Renal cortex interstitium (tissue), 11 donors: ENCODE data around the gene FAM184B. TPM values are rescaled to one million over a fixed set of nuclear protein-coding genes. Genes with fewer than 3 reads are reported as not detected.
A peak's percentile ranks its signal among the peaks of the same experiment; 100 is the strongest.

Source experiments
- DNase-seq, 11 donors: peaks; one replicate each; pipeline ENCODE4 v3.0.0-alpha.2; 2013; ENCODE audit warnings: low read depth in 9 of 11, low spot score in 4 of 11; ENCODE audit errors: extremely low read depth in 1 of 11
- polyA plus RNA-seq, 3 donors: library from polyadenylated mRNA; unstranded; fragments of 120-200 nt; gene quantifications; one replicate each; pipeline ENCODE4 v1.2.1, GENCODE V29; 2013; ENCODE audit not compliant: insufficient read length in 3 of 3

FAM184B gene
- polyA plus RNA-seq, 3 donors = 0.42 to 0.89 (median 0.60) TPM

GRCh38 chr4:17657090-17657489, 124.3 kb downstream of the FAM184B start:
- DNase-seq = no peak

- no peak for DNase-seq
These were observed 126.7 kb downstream of the FAM184B start for GRCh38 chr4:17654701-17655100.

DNA sequence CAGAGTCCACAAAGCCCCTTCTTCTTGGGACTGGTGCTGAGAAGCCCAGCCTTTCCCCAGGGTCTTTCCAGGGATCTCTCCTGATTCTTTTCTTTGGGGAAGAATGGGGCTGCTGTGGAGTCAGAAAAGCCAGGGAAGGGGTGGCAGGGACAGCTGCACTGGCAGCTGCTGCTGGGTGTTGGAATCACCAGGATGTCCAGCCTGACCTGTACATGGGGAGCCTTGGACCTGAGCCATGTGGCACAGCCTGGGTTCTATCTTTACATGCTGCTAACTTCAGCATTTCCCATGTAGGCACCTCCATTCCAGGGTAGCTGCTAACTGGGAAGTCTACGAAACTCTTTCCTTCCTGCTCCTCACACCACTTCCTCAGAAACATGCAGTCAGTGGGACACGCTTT, 131.0 kb downstream of the FAM184B start:
- DNase-seq = no peak

DNA sequence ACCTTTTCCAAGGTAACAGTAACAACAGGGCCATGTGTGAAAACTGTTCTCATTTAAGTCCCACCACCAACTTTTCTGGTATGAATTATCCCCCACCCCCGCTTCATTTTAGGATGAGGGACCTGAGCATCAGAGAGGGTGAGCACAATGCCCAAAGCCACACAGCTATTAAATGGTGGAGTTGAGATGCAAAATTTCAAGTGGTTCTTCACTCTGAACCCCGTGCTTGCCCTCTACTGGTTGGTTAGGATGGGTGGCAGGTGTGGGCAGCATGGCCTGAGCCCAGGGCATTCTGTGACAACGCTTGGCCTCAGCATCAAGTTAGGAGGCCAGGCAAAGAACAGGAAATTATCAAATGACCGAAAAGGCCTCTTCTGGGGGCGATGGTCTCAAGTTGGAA, 133.5 kb downstream of the FAM184B start:
- no peak for DNase-seq

DNA sequence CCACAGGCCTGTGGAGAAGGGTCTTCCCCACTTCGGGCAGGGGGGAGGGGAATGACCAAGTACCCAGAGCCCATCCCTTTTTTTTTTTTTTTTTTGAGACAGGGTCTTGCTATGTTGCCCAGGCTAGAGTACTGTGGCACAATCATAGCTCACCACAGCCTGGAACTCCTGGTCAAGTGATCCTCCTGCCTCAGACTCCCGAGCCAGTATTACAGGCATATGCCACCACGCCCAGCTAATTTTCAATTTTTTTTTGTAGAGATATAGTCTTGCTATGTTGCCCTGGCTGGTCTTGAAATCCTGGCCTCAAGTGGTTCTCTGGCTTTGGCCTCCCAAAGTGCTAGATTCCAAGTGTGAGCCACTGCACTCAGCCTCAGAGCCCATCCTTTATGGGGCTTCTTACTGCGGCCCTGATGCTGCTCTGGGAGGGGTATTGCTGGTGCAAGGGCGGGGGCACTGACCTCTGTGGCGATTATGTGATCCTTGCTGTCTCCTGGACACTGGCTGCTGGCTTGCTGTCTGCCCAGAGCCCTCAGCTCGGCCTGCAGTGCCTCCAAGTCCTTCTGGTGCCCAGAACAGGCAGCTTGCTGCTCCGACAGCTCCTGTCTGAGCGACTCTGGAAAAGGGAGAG, 134.1 kb downstream of the FAM184B start:
- no peak for DNase-seq

GRCh38 chr4:17646693-17647092, 134.7 kb downstream of the FAM184B start:
- DNase-seq = no peak

DNA sequence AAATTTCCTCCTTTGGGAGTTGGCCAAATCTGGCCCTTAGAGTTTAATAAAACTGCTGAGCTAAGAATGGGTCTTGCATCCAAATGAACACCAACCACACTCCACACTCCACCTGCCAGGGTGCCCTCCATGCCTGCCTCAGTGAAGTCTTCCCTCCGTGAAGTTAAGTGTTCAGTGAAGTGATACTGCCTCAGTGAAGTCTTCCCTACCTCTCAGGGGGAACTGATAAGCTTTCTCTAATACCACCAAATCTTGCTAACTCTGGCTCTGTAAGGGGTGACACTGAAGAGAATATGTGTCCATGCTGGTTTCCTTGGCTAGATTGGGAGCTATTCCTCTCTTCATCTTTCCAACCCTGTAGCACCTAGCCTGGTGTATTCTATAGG, 139.0 kb downstream of the FAM184B start:
- DNase-seq = no peak

DNA sequence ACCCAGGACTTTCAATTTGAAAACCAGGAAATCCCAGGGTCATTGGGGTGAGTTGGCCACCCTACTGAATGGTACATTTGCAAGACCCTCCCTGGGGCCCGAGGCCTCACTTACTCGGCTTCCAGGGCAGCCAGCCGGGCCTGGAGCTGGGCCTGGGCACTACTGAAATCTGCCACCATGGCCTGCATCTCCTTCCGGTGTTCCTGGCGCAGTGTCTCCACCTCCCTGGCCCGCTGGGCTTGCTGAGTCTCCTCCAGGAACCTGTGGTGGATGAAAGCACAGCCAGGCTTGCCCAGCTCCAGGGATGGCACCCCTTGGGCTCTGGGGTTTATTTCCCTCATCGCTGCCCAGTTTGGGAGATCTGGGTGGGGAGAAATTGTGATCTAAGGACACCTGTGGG, 142.3 kb downstream of the FAM184B start:
- no peak for DNase-seq

- peak in 10 of 11 donors; percentile 31 to 62 (median 42) for DNase-seq
These were observed 144.5 kb downstream of the FAM184B start for GRCh38 chr4:17636696-17637622.

DNA sequence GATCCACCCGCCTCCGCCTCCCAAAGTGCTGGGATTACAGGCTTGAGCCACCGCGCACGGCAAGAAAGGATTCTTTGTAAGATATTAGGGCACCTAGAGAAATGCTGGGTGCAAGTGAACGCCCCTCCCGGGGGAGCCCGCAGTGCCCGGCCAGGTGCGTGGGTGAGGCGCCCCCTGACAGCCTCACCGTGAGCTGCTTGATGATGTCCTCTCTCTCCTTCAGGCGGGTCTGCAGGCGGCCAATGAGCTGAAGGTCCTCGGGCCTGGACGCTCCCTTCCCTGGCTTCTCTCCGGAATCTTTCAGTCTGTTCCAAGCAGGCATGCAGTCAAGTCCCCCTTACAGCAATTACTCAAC, 145.1 kb downstream of the FAM184B start:
- DNase-seq = no peak

DNA sequence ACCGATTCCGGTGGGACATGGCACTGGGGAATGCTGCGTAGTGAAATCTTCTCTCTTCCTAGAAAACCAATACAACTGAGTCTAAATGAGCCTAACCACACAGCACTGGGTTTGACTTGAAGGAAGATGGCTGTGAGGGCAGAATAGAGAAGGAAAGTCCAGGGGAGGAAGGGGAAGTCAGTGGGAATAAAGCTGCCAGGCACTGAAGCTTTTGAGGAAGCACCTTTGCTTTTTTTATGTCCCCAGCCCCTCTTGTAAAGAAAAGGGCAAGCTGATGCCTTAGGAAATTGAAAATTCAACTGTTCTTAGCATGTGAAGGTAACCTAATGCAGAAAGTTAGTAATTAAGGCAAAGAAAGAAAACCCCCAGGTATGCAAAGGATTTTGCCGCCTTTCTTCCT, 146.4 kb downstream of the FAM184B start:
- no peak for DNase-seq

- DNase-seq = no peak
These were observed 147.8 kb downstream of the FAM184B start for GRCh38 chr4:17633600-17633999.

DNA sequence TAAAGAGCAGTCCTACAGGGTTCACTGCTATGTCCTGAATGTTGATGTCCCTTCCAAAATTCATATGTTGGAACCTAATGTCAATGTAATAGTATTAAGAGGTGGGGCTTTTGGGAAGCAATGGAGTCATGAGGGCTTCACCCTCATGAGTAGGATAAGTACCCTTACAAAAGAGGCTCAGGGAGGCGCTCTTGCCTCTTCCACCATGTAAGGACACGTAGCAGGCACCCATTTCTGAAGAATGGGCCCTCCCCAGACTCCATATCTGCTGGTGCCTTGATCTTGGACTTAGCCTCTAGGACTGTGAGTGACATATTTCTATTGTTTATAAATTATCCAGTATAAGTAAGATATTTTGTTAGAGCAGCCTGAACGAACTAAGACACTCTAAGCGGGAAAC, 151.2 kb downstream of the FAM184B start:
- DNase-seq = no peak

DNA sequence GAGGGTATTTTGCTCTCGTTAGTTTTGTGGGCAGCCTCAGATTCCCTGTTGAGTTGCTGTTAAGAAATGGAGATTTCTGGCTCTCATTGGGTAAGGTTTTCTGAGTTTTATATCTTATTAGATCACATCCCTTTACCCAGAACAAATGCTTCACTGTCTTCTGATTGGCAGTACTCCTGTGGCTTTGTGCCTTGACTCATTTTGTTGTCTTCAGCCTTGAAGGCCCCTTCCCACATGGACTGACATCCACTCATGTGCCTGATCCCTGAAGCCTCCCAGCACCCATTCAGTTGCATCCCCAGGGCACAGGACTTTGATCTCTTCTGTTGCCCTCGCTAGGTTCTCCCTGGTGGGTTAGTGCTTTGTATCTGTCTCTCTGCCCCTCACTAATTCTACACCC, 156.6 kb downstream of the FAM184B start:
- DNase-seq = no peak

- DNase-seq = no peak
These were observed 157.9 kb downstream of the FAM184B start for GRCh38 chr4:17623451-17624001.

- no peak for DNase-seq
These were observed 161.9 kb downstream of the FAM184B start for GRCh38 chr4:17619416-17620105.

GRCh38 chr4:17618926-17619325, 162.5 kb downstream of the FAM184B start:
- no peak for DNase-seq

DNA sequence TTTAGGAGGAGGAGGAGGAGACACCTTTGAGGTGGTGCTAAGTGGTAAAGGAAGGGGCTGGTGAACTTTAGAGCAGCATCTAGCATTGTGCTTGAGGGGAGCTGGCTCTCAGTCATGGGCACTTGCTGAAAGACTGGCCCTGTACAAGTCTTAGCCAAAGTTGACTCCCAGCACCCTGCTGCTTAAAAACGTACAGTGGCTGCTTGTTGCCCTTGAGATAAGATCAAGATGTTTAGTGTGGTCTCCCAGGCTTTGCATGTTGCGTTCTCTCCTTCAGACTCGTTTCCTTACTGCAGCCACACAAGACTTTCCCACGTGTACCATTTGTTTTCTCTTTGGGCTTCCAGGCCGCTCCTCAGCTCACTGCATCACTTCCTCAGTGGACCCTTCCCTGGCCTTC, 165.1 kb downstream of the FAM184B start:
- DNase-seq = no peak

DNA sequence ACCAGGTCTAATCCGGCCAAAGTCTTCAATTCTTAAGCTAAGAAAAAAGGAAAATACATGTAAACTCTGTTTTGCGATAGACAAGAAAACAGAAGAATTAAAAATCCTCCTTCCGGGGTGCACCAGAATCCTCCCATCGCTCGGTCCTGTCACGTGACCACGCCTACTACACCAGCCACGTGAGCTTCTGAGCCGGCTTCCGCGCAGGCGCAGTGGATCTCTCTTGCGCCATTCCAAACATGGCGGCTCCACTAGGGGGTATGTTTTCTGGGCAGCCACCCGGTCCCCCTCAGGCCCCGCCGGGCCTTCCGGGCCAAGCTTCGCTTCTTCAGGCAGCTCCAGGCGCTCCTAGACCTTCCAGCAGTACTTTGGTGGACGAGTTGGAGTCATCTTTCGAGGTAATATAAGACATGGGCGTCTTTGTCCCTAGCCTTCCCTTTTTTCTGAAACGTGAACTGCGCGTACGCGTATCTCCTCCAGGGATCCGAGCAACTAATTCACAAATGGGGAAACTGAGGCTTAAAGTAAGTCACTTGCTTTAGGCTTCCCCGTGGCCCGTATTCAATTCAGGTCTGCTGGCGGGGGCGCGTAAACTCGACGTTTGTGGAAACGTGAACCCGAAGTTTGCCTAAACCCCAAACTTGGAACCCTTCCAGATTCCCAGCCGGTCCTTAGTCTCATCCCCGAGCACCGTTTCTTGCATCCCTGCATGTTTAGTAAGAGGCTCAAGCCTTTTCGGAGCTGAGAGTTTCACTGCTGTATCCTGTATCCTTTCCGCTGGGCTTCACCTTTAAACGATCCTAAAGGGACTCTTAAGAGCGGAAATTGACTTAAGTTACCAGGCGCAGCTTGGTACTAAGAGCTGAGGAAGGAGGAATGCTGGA, 166.8 kb downstream of the FAM184B start, which contains the start of gene MED28:
Gene MED28 (plus strand): TSS at position 226 of the 884 bp plus-strand sequence. CDS start 14 bp downstream, at position 240.
- DNase-seq = peak; percentile 88 to 95 (median 93)
